Activated naive CD8-positive, alpha-beta T cell (primary cell): Measurements from ENCODE around the gene RGS9.
"Not testable (repeated sequence)": the region's sequence is repeated elsewhere in the genome, so short reads cannot be mapped to it uniquely, and the experiment has no call there.

ENCODE experiments used
- H3K27ac Mint-ChIP-seq: one replicate; pipeline ENCODE4 v1.8.0; 2021; ENCODE audit warnings: mixed read lengths
- H3K27me3 Mint-ChIP-seq: one replicate; pipeline ENCODE4 v1.8.0; 2021; ENCODE audit warnings: mixed read lengths
- H3K36me3 Mint-ChIP-seq: one replicate; pipeline ENCODE4 v1.8.0; 2021; ENCODE audit warnings: mixed read lengths
- H3K4me1 Mint-ChIP-seq: one replicate; pipeline ENCODE4 v1.8.0; 2021; ENCODE audit warnings: low read depth, mixed read lengths
- H3K4me3 Mint-ChIP-seq: one replicate; pipeline ENCODE4 v1.8.0; 2021; ENCODE audit warnings: mild to moderate bottlenecking, mixed read lengths
- H3K9me3 Mint-ChIP-seq: one replicate; pipeline ENCODE4 v1.8.0; 2021; ENCODE audit warnings: low read depth, mixed read lengths

Gene RGS9

GRCh38 chr17:65137021-65137939, at the start of gene RGS9:
RGS9 (plus strand) TSS chr17:65137370; CDS start chr17:65137541, 171 bp downstream.
- H3K27me3 Mint-ChIP-seq = peaks cover 12% of the 10 kb centered on the region
- H3K4me1 Mint-ChIP-seq = peaks cover 22% of the 10 kb centered on the region
- H3K36me3 Mint-ChIP-seq = peaks cover 4% of the 10 kb centered on the region
- H3K27ac Mint-ChIP-seq = no peak within 1 kb of the TSS
- H3K4me3 Mint-ChIP-seq = peak within 1 kb of the TSS; percentile 84
- no peaks in the 10 kb centered on the region for H3K9me3 Mint-ChIP-seq

- Mint-ChIP-seq H3K4me3 (no peak overlapping the region), H3K9me3 (no peaks in the 10 kb centered on the region), H3K4me1 (no peaks in the 10 kb centered on the region), H3K36me3 (peaks cover 9% of the 10 kb centered on the region), H3K27me3 (no peaks in the 10 kb centered on the region), H3K27ac (no peak overlapping the region)
Observed at GRCh38 chr17:65088621-65089360, 48.4 kb upstream of the RGS9 start.

DNA sequence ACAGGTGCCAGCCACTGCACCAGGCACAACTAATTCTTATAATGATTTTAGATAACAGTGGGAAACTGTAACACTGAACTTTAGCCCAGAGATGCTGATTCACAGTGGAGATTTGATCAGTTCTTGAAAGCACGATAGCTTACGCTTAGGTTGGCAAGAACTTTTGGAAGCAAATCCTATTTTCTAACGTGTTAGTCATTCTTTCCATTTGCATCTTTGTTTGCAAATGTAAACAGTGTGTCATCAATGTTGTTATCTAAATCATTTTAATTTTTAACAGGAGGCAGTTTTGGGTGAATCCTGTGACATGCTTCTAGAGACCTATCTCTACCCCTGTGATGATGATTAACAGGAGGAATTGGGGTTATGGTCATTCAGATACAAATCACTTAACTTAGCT, 44.9 kb upstream of the RGS9 start:
- H3K36me3 Mint-ChIP-seq = peaks cover 11% of the 10 kb centered on the region
- no peak overlapping the region for H3K4me3 Mint-ChIP-seq
- no peak overlapping the region for H3K27ac Mint-ChIP-seq
- H3K9me3 Mint-ChIP-seq = no peaks in the 10 kb centered on the region
- no peaks in the 10 kb centered on the region for H3K27me3 Mint-ChIP-seq
- H3K4me1 Mint-ChIP-seq = peaks cover 7% of the 10 kb centered on the region

- not testable (repeated sequence) for H3K27ac Mint-ChIP-seq, H3K9me3 Mint-ChIP-seq, H3K36me3 Mint-ChIP-seq, H3K27me3 Mint-ChIP-seq, H3K4me3 Mint-ChIP-seq, H3K4me1 Mint-ChIP-seq
Observed at GRCh38 chr17:65092721-65093356, 44.3 kb upstream of the RGS9 start.

DNA sequence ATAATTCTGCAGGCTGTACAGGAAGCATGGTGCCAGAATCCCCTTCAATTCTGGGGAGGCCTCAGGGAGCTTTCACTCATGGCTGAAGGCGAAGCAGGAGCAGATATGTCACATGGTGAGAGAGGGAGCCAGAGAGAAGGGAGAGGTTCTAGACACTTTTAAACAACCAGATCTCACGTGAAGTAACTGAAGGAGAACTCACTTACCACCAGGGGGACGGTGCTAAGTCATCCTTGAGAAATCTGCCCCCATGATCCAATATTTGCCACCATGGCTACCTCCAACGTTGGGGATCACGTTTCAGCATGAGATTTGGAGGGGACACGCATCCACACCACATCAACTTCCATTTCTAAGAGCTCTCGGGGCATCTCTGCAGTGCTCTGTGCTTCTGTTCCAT, 43.2 kb upstream of the RGS9 start:
- Mint-ChIP-seq H3K4me3 (no peak overlapping the region), H3K9me3 (no peaks in the 10 kb centered on the region), H3K36me3 (peaks cover 7% of the 10 kb centered on the region), H3K27me3 (no peaks in the 10 kb centered on the region), H3K27ac (no peak overlapping the region), H3K4me1 (peaks cover 7% of the 10 kb centered on the region)

GRCh38 chr17:65095465-65095864, 41.7 kb upstream of the RGS9 start:
- Mint-ChIP-seq H3K4me1 (peaks cover 19% of the 10 kb centered on the region), H3K36me3 (peaks cover 7% of the 10 kb centered on the region), H3K27me3 (no peaks in the 10 kb centered on the region), H3K27ac (no peak overlapping the region), H3K9me3 (no peaks in the 10 kb centered on the region), H3K4me3 (no peak overlapping the region)

GRCh38 chr17:65096382-65096781, 40.8 kb upstream of the RGS9 start:
- H3K4me3 Mint-ChIP-seq, H3K27ac Mint-ChIP-seq, H3K36me3 Mint-ChIP-seq, H3K27me3 Mint-ChIP-seq, H3K9me3 Mint-ChIP-seq: not testable (repeated sequence)
- H3K4me1 Mint-ChIP-seq = peaks cover 23% of the 10 kb centered on the region

- Mint-ChIP-seq H3K9me3 (no peaks in the 10 kb centered on the region), H3K27me3 (no peaks in the 10 kb centered on the region), H3K27ac (no peak overlapping the region), H3K36me3 (peaks cover 5% of the 10 kb centered on the region), H3K4me3 (no peak overlapping the region), H3K4me1 (peaks cover 23% of the 10 kb centered on the region)
Observed at GRCh38 chr17:65097110-65097509, 40.1 kb upstream of the RGS9 start.

- Mint-ChIP-seq H3K27ac (no peak overlapping the region), H3K4me3 (no peak overlapping the region), H3K27me3 (no peaks in the 10 kb centered on the region), H3K4me1 (peaks cover 23% of the 10 kb centered on the region), H3K36me3 (no peaks in the 10 kb centered on the region), H3K9me3 (no peaks in the 10 kb centered on the region)
Observed at GRCh38 chr17:65099475-65099874, 37.7 kb upstream of the RGS9 start.

DNA sequence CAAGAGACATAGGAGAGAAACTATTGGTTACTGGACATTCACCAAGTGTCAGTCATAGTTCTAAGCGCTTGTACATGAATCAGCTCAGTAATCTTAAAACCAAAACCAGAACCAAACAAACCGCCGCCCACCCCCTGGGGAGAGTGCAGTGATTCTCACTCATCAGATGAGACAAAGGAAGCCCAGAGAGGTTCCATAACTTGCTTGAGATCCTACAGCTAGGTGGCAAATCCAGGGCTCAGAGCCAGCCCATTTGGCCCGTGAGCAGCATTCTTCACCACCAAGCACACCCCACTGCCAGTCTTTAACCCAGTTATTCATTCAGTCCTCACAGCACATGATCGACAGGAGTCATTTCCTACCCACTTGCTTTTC, 37.2 kb upstream of the RGS9 start:
- H3K4me3 Mint-ChIP-seq = peak overlapping the region; percentile 88
- H3K36me3 Mint-ChIP-seq = no peaks in the 10 kb centered on the region

DNA sequence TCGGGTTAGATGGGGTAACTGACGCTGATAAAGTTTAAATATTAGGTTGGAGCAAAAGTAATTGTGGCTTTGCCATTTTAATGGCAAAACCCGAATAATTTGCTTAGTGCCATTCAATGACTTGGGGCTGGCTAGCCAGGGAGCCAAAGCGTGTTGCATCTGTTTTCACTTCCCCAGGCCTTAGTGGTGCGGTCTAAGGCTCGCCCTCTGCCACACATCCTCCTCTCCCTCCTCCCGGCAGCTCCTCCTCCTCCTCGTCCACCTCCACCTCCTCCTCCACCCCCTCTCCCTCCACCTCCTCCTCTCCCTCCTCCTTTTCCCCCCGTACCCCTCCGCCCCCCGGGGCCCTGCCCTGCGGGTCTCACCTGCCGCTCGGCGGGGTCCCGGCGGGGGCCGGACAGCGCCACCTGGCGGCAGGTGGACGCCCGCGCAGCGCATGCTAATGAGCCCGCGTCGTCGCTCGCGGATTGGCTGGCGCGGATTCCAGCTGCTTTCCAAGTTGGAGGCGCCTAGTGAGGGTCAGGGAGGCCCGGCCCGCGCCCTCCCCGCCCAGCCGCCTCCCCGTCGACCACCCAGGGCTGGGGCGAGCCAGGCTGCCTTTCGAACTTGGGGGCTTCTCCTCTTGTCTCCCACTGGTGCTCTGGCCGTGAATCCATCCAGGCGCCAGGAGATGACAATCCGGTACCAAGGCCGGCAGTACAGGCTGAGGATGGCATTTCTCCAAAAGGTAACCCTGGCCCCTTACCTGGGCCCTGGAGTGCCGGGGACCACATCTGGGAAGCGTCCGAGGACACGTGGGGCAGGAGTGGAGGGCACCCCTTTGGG, 36.6 kb upstream of the RGS9 start:
- no peaks in the 10 kb centered on the region for H3K27me3 Mint-ChIP-seq
- no peaks in the 10 kb centered on the region for H3K36me3 Mint-ChIP-seq
- no peaks in the 10 kb centered on the region for H3K9me3 Mint-ChIP-seq
- H3K27ac Mint-ChIP-seq = peak overlapping the region; percentile 92
- H3K4me3 Mint-ChIP-seq = peak overlapping the region; percentile 88
- H3K4me1 Mint-ChIP-seq = peaks cover 23% of the 10 kb centered on the region

More for the DNA sequence above, 37.2 kb upstream of the RGS9 start:
- no peaks in the 10 kb centered on the region for H3K27me3 Mint-ChIP-seq
- peaks cover 23% of the 10 kb centered on the region for H3K4me1 Mint-ChIP-seq
- H3K27ac Mint-ChIP-seq = peak overlapping the region; percentile 92
- H3K9me3 Mint-ChIP-seq = no peaks in the 10 kb centered on the region

DNA sequence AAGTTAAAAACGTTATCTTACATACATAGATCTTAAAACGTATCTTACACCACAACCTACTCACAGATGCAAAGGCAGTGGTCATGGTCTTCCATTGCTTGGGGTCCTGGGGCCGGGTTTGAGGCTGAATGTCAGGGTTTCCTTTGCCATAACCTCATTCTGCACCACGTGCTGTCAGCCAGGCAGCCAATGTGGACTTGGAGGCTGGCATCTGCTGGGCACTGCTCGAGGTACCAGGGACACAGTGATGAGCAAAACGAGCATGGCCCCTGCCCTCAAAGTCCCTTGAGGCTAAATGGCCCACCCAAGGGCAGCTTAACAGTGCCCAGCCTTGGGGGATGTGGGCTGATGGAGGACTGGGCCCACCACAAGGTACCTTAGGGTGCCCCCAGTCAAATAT, 35.8 kb upstream of the RGS9 start:
- Mint-ChIP-seq H3K27ac (no peak overlapping the region), H3K9me3 (no peaks in the 10 kb centered on the region), H3K27me3 (no peaks in the 10 kb centered on the region), H3K4me3 (peak overlapping the region; percentile 88), H3K4me1 (peaks cover 17% of the 10 kb centered on the region), H3K36me3 (no peaks in the 10 kb centered on the region)

DNA sequence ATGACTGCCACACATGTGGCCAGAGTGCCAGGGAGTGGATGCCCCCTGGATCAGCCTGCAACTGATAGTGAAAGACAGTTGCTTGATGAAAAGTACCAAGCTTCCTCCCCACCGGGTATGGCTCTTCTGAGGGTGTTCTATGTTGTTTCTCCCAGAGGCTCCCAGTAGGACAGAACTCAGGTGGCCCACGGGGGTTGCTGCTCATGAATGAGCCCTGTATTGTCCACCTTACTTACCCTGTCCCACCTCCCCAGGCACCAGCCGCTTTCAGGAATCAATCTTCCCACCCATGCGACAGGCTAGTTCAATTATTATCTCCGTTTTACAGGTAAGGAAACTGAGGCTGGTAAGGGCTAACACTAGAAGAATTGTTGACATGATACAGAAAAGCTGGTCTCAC, 34.9 kb upstream of the RGS9 start:
- Mint-ChIP-seq H3K4me3 (no peak overlapping the region), H3K9me3 (no peaks in the 10 kb centered on the region), H3K27me3 (no peaks in the 10 kb centered on the region), H3K36me3 (no peaks in the 10 kb centered on the region), H3K4me1 (peaks cover 16% of the 10 kb centered on the region), H3K27ac (no peak overlapping the region)

GRCh38 chr17:65102788-65103187, 34.4 kb upstream of the RGS9 start:
- no peak overlapping the region for H3K27ac Mint-ChIP-seq
- H3K4me1 Mint-ChIP-seq = peaks cover 16% of the 10 kb centered on the region
- no peaks in the 10 kb centered on the region for H3K9me3 Mint-ChIP-seq
- H3K27me3 Mint-ChIP-seq = no peaks in the 10 kb centered on the region
- H3K36me3 Mint-ChIP-seq = no peaks in the 10 kb centered on the region
- no peak overlapping the region for H3K4me3 Mint-ChIP-seq
